ENCODE results near the gene PSIP1.
A peak's percentile ranks its signal among the peaks of the same experiment; 100 is the strongest.
"Not testable (repeated sequence)": the region's sequence is repeated elsewhere in the genome, so short reads cannot be mapped to it uniquely, and the experiment has no call there.

Gene PSIP1

GRCh38 chr9:15430920-15431844 is 79.6 kb downstream of the PSIP1 start:
- DNase-seq: no peak

GRCh38 chr9:15427702-15428101 is 83.1 kb downstream of the PSIP1 start:
- not testable (repeated sequence) for DNase-seq

GRCh38 chr9:15426019-15426418 is 84.8 kb downstream of the PSIP1 start:
- DNase-seq: no peak

GRCh38 chr9:15423231-15423985 is 87.4 kb downstream of the PSIP1 start:
- no peak for DNase-seq

GRCh38 chr9:15422372-15423230 is 88.2 kb downstream of the PSIP1 start, which contains the start of gene SNAPC3:
TSS of gene SNAPC3 (plus strand) at chr9:15422876. CDS start at chr9:15422880, 4 bp downstream.
- peak; percentile 94 for DNase-seq

- no peak for DNase-seq
Measured at GRCh38 chr9:15421990-15422371, 88.8 kb downstream of the PSIP1 start.

- no peak for DNase-seq
Measured at GRCh38 chr9:15421532-15421931, 89.2 kb downstream of the PSIP1 start.

GRCh38 chr9:15420796-15421195 is 90.0 kb downstream of the PSIP1 start:
- DNase-seq: no peak

- no peak for DNase-seq
Measured at GRCh38 chr9:15417626-15418025, 93.1 kb downstream of the PSIP1 start.

GRCh38 chr9:15416880-15417279 is 93.9 kb downstream of the PSIP1 start:
- DNase-seq: peak; percentile 28

All from central memory CD4-positive, alpha-beta T cell (primary cell).